G401 (cell line): ENCODE data around the gene CCR7. TPM values are rescaled to one million over a fixed set of nuclear protein-coding genes. Genes with fewer than 3 reads are reported as not detected.
"Not testable (repeated sequence)": the region's sequence is repeated elsewhere in the genome, so short reads cannot be mapped to it uniquely, and the experiment has no call there.

ENCODE experiments used
- DNase-seq: peaks from one replicate; pipeline ENCODE4 v3.0.0-alpha.2; 2015; ENCODE audit warnings: low spot score
- in situ Hi-C: cut with HindIII; loops from 2 replicates; pipeline ENCODE4 v1.10.0; 2016; ENCODE audit warnings: low sequenced_read_pairs, mixed read lengths
- total RNA-seq: library from RNA; depleted of rRNA; stranded (reverse); fragments of >200 nt; shearing (Covaris generic); gene quantifications from 2 replicates; pipeline ENCODE4 v1.2.3, GENCODE V29; 2014

Gene CCR7
- total RNA-seq, 1 experiment from 2014 or later = not detected

GRCh38 chr17:40553694-40554534 is 11.4 kb downstream of the CCR7 start:
- DNase-seq = no peak

GRCh38 chr17:40552806-40553693 is 12.2 kb downstream of the CCR7 start:
- in situ Hi-C loops = no loop called here
- no peak for DNase-seq

More at GRCh38 chr17:40553694-40554534, 11.4 kb downstream of the CCR7 start:
- in situ Hi-C loops = no loop called here

GRCh38 chr17:40551879-40552768 is 13.1 kb downstream of the CCR7 start:
- DNase-seq = peak; percentile 79
- in situ Hi-C loops = no loop called here

DNA sequence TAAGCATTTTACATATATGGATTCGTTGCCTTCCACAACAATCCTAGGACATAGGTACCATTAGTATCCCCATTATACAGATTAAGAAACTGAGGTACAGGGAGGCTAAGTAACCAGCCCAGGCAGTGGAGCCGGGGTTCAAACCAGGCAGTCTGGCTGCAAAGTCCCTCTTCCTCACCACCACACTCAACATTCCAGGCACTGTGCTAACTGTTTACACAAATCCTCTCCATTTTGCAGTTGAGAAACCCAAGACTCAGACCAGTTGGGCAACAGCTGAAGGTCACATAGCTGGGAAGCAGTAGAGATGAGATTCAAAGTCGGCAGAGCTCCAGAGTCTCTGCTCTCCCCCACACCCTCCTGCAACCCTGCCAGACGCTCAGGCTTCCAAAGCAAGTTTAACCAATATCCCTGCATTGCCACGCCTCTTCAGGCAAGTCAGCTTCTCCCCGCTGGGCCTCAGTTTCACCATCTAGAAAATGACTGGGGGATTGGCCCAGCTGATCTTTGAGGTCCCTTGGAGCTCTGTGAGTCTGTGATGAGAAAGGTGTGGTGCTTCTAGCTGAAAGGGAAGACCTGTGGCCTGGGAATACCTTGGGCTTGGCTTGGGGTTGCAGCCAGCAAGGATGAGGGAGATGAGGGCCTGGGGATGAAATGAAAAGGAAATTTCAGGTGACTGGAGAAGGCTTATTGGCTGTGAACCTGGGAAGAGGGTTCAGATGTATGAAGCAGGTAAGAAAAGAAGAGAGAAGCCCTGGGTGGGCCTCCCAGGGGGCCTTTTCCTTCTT is 14.0 kb downstream of the CCR7 start:
- in situ Hi-C loops = no loop called here
- no peak for DNase-seq

DNA sequence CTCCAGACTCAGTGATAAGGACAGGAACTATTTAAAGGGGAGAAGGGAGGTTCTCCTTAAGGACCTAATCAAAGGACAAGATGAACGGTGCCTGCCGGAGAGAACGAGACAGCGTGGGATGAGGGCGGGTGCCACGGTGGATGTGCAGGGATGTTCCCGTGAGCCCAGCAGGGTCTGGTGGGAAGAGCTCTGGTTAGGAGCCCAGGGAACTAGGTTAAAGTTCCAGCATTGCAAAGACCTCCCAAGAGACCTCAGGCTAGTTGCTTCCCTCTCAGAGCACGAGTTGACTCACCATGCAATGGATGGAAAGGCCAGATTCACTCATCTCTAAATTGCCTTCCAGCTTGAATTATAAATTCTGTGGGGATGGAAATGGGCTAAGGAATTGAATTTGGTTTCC is 14.7 kb downstream of the CCR7 start:
- no peak for DNase-seq
- in situ Hi-C loops = no loop called here

GRCh38 chr17:40548982-40549685 is 16.1 kb downstream of the CCR7 start:
- in situ Hi-C loops = no loop called here
- DNase-seq = no peak

DNA sequence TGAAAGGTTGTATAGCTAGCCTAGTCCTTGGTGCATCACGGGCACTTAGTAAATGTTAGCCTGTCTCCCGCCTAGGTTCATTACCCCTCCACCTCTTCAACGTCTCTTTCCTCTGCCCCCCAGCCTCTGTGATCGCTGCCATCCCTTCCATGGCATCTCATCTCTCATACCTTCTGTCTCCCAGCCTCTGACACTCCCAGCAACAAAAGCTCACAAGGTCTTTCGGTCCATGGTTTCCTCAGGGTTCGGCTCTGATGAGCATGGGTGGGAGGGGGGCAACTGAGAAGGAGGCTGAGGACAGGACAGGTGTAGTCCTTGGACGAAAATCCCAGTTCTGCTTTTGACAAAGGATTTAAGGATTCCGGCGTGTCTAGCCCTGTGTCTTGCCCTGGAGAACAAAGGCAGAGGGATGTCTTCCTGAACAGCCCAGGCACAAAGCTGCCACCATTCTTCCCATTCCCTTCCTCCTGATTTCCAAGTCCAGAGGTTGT is 16.7 kb downstream of the CCR7 start:
- in situ Hi-C loops = no loop called here
- no peak for DNase-seq

- in situ Hi-C loops = no loop called here
- DNase-seq = no peak
Measured at GRCh38 chr17:40547785-40548478, 17.3 kb downstream of the CCR7 start.

- in situ Hi-C loops = no loop called here
- DNase-seq = no peak
Measured at GRCh38 chr17:40547079-40547784, 18.0 kb downstream of the CCR7 start.

DNA sequence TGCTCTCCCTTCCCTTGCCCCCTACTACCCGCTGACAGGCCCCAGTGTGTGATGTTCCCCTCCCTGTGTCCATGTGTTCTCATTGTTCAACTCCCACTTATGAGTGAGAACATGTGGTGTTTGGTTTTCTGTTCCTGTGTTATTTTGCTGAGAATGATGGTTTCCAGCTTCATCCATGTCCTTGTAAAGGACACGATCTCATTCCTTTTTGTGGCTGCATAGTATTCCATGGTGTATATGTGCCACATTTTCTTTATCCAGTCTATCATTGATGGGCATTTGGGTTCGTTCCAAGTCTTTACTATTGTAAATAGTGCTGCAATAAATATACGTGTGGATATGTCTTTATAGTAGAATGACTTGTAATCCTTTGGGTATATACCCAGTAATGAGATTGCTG is 18.8 kb downstream of the CCR7 start:
- in situ Hi-C loops, DNase-seq: not testable (repeated sequence)

GRCh38 chr17:40545660-40546059 is 19.6 kb downstream of the CCR7 start:
- in situ Hi-C loops = no loop called here
- no peak for DNase-seq

- in situ Hi-C loops = no loop called here
- DNase-seq = no peak
Measured at GRCh38 chr17:40542558-40543411, 22.5 kb downstream of the CCR7 start.

GRCh38 chr17:40541873-40542557 is 23.3 kb downstream of the CCR7 start:
- no peak for DNase-seq
- in situ Hi-C loops = no loop called here

- no peak for DNase-seq
- in situ Hi-C loops = no loop called here
Measured at GRCh38 chr17:40541060-40541872, 24.0 kb downstream of the CCR7 start.
